ENCODE results near the gene ERG. TPM values are rescaled to one million over a fixed set of nuclear protein-coding genes. Genes with fewer than 3 reads are reported as not detected.

ERG gene
- total and polyA plus RNA-seq, 2 of the 13 experiments (the other 11 are each of a cell fraction or from before 2014, with no cell fraction given): not detected

DNA sequence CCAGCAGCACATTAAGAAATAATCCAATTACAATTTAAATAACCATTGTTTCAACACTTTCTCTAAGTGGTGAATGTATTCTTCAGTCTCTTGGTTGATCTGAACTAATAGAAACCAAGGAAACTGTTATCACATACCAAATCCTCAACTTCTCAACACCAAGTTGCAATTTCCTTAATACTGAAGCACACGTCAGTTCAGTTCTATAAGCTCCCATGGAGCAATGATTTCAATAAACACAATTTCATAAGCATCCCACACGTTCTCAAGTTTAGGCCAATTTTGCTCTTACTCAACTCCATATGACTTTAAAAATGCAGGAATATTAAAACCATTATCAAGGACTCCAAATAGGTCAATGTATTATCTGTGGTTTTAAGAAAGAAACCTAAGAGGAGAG lies 5.8 kb upstream of the ERG start (continued):
- TF ChIP-seq, protein P1, sequence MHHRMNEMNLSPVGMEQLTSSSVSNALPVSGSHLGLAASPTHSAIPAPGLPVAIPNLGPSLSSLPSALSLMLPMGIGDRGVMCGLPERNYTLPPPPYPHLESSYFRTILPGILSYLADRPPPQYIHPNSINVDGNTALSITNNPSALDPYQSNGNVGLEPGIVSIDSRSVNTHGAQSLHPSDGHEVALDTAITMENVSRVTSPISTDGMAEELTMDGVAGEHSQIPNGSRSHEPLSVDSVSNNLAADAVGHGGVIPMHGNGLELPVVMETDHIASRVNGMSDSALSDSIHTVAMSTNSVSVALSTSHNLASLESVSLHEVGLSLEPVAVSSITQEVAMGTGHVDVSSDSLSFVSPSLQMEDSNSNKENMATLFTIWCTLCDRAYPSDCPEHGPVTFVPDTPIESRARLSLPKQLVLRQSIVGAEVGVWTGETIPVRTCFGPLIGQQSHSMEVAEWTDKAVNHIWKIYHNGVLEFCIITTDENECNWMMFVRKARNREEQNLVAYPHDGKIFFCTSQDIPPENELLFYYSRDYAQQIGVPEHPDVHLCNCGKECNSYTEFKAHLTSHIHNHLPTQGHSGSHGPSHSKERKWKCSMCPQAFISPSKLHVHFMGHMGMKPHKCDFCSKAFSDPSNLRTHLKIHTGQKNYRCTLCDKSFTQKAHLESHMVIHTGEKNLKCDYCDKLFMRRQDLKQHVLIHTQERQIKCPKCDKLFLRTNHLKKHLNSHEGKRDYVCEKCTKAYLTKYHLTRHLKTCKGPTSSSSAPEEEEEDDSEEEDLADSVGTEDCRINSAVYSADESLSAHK (CRISPR knock-in tag; IDR thresholded peaks at IDR 0.05; ENCODE audit: borderline replicate concordance): no peak
- TF ChIP-seq HOXA7 (CRISPR knock-in tag; IDR thresholded peaks at IDR 0.05) (no peak), PRPF4 (IDR thresholded peaks at IDR 0.05; ENCODE audit: low read depth, low read length, poor library complexity, severe bottlenecking) (no peak), ZNF180 (CRISPR knock-in tag; IDR thresholded peaks at IDR 0.05; ENCODE audit: borderline replicate concordance, low read depth) (no peak), ZBTB4 (CRISPR knock-in tag; IDR thresholded peaks at IDR 0.05; ENCODE audit: borderline replicate concordance) (no peak), FOXK1 (CRISPR knock-in tag; IDR thresholded peaks at IDR 0.05; ENCODE audit: borderline replicate concordance, low read depth) (no peak)

DNA sequence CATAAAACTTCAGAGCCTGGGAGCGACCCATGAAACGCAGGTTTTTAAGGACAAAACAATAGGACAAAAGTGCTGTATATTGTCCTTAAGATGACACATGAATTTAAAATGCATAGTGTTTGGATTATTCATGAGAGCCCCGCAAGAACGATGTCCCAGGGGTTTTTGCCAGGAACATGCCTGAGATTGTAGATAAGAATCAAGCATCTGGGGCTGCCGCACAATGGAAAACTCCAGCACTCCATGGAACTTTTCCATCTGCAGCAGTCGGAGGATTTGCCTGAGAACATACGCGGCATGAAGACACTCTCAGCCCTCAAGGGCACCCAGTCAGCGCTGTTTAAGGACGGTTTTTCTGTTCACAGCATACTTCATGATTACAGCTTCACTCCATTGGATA lies 5.3 kb upstream of the ERG start:
- 41% methylated on average over 10 of the region's 10 CpGs for whole genome bisulfite sequencing (ENCODE audit: low lambda C conversion rate)
- no peak for FAIRE-seq
- no peaks in the 10 kb centered on the region for H4K20me1 ChIP-seq (ENCODE audit: insufficient read depth, low read length)
- H3K27ac ChIP-seq (ENCODE audit: extremely low read length, insufficient read depth, low read length): no peak overlapping the region
- peaks cover 17% of the 10 kb centered on the region for H3K4me1 ChIP-seq (ENCODE audit: insufficient read depth, low read length)
- H3K79me2 ChIP-seq (ENCODE audit: insufficient read depth, low read length): no peaks in the 10 kb centered on the region
- no peaks in the 10 kb centered on the region for H3K9me3 ChIP-seq (ENCODE audit: low read length)
- H3K27me3 ChIP-seq (ENCODE audit: control insufficient read depth in 1 of 2, insufficient read depth in 2 of 2, low read length in 2 of 2): peaks cover 0 to 8% of the 10 kb centered on the region in 2 experiments; a peak in 3 of 5 replicates
- no peak overlapping the region for H3K9ac ChIP-seq (ENCODE audit: insufficient read depth, low read depth, low read length)
- ChIA-PET POLR2A (no interaction called here), CTCF (ENCODE audit: low intra/inter-chr PET ratio, low total read pairs) (no interaction called here)
- in situ Hi-C loops (cut with HindIII; ENCODE audit: extremely low pct_ligation_motif_present, low pct_unique_long_range_greater_than_20kb) (loop anchor here (10.0 kb wide), 2 partner anchors 201 to 631 kb away; no protein-coding TSS in a partner anchor), intact Hi-C loops (cut with micrococcal nuclease; ENCODE audit: unreplicated experiment) (no loop called here)
- no peak for DNase-seq (ENCODE audit: low spot score)
- no peak for ATAC-seq
- no peak overlapping the region for H2AFZ ChIP-seq (ENCODE audit: low read length)
- no peaks in the 10 kb centered on the region for H3K36me3 ChIP-seq (replicated peaks in 1 of 2; ENCODE audit: control insufficient read depth in 1 of 2, insufficient read depth in 2 of 2, low read length in 2 of 2)
- H3K4me3 ChIP-seq (replicated peaks in 1 of 3; ENCODE audit: insufficient read depth in 1 of 3, low read depth in 2 of 3, low read length in 3 of 3): no peak overlapping the region
- H3K4me2 ChIP-seq (ENCODE audit: low read depth, low read length): no peak overlapping the region
- BruUV-seq (replicated peaks): no TSS peak
- no peak for TF ChIP-seq MXD4 (CRISPR knock-in tag; IDR thresholded peaks at IDR 0.05)
- TF ChIP-seq ZFP1 (CRISPR knock-in tag; IDR thresholded peaks at IDR 0.05): no peak
- TF ChIP-seq, protein P2, sequence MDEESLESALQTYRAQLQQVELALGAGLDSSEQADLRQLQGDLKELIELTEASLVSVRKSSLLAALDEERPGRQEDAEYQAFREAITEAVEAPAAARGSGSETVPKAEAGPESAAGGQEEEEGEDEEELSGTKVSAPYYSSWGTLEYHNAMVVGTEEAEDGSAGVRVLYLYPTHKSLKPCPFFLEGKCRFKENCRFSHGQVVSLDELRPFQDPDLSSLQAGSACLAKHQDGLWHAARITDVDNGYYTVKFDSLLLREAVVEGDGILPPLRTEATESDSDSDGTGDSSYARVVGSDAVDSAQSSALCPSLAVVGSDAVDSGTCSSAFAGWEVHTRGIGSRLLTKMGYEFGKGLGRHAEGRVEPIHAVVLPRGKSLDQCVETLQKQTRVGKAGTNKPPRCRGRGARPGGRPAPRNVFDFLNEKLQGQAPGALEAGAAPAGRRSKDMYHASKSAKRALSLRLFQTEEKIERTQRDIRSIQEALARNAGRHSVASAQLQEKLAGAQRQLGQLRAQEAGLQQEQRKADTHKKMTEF (CRISPR knock-in tag; IDR thresholded peaks at IDR 0.05): no peak
- TF ChIP-seq POLR2G (IDR thresholded peaks at IDR 0.05; ENCODE audit: low read depth, low read length): no peak
- TF ChIP-seq, protein P3, sequence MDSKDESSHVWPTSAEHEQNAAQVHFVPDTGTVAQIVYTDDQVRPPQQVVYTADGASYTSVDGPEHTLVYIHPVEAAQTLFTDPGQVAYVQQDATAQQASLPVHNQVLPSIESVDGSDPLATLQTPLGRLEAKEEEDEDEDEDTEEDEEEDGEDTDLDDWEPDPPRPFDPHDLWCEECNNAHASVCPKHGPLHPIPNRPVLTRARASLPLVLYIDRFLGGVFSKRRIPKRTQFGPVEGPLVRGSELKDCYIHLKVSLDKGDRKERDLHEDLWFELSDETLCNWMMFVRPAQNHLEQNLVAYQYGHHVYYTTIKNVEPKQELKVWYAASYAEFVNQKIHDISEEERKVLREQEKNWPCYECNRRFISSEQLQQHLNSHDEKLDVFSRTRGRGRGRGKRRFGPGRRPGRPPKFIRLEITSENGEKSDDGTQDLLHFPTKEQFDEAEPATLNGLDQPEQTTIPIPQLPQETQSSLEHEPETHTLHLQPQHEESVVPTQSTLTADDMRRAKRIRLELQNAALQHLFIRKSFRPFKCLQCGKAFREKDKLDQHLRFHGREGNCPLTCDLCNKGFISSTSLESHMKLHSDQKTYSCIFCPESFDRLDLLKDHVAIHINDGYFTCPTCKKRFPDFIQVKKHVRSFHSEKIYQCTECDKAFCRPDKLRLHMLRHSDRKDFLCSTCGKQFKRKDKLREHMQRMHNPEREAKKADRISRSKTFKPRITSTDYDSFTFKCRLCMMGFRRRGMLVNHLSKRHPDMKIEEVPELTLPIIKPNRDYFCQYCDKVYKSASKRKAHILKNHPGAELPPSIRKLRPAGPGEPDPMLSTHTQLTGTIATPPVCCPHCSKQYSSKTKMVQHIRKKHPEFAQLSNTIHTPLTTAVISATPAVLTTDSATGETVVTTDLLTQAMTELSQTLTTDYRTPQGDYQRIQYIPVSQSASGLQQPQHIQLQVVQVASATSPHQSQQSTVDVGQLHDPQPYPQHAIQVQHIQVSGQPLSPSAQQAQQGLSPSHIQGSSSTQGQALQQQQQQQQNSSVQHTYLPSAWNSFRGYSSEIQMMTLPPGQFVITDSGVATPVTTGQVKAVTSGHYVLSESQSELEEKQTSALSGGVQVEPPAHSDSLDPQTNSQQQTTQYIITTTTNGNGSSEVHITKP (CRISPR knock-in tag; IDR thresholded peaks at IDR 0.05; ENCODE audit: low read depth): no peak
- TF ChIP-seq HDAC6 (IDR thresholded peaks at IDR 0.05; ENCODE audit: low read depth, low read length): no peak

Measured in HepG2 (cell line).